GM21367 (cell line): ENCODE results near the gene CD180.

Experiments used
- ATAC-seq: cut with Tn5 transposase; IDR thresholded peaks from one replicate; pipeline ENCODE4 v1.9.1; 2021; ENCODE audit not compliant: unreplicated experiment

The CD180 gene

DNA sequence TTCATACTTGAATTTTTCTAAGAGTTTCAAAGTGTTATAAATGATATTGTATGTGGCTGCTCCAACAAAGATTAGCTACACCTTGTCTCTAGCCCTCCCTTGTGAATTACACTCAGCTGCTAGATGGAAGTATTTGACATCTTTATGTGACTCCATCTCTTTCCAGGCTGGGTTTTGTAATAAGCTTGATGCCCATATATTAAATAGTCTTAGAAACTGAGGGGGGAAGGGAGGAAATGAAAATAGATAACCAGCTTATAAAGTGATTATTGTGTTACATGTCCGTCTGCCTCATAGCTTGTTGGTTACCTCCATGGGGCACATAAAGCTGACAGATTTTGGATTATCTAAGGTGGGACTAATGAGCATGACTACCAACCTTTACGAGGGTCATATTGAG is 63.4 kb downstream of the CD180 start:
- no peak for ATAC-seq

DNA sequence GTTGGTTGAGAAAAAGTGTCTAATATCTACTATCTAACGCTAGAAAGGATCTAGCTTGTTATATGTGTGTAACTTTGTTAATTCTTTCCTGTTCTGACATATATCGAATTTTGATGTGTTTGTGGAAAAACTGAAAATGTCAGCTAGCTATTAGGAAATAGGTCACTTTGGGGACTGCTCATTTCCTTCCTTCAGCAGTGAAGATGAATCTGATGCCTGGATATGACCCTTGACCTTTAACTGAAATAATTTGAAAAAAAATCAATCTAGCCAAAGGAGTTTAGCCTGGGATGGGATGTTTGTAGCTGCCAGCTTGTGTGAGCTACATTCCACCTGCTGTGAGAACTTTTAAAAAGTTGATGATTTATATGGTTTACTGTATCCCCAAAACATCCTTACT is 66.8 kb downstream of the CD180 start:
- no peak for ATAC-seq
